ENCODE data around the gene DUSP12.
"Not testable (repeated sequence)": the region's sequence is repeated elsewhere in the genome, so short reads cannot be mapped to it uniquely, and the experiment has no call there.

DUSP12 gene

GRCh38 chr1:161728376-161729226 lies 21.0 kb upstream of the DUSP12 start:
- DNase-seq, result no peak

- DNase-seq, result no peak
These were observed 19.5 kb upstream of the DUSP12 start for GRCh38 chr1:161730050-161730564.

GRCh38 chr1:161731241-161731640 lies 18.3 kb upstream of the DUSP12 start:
- DNase-seq, result no peak

GRCh38 chr1:161731981-161732718 lies 17.4 kb upstream of the DUSP12 start:
- no peak for DNase-seq

GRCh38 chr1:161733526-161733925 lies 16.1 kb upstream of the DUSP12 start:
- no peak for DNase-seq

- DNase-seq, result no peak
These were observed 13.7 kb upstream of the DUSP12 start for GRCh38 chr1:161735837-161736236.

- no peak for DNase-seq
These were observed 13.1 kb upstream of the DUSP12 start for GRCh38 chr1:161736335-161736969.

GRCh38 chr1:161737625-161738024 lies 12.0 kb upstream of the DUSP12 start:
- DNase-seq, result no peak

GRCh38 chr1:161738627-161739287 lies 10.8 kb upstream of the DUSP12 start:
- peak; percentile 70 for DNase-seq

GRCh38 chr1:161739865-161740566 lies 9.6 kb upstream of the DUSP12 start:
- DNase-seq, result no peak

GRCh38 chr1:161740921-161741320 lies 8.7 kb upstream of the DUSP12 start:
- DNase-seq, result no peak

- DNase-seq, result no peak
These were observed 6.4 kb upstream of the DUSP12 start for GRCh38 chr1:161743231-161743630.

- DNase-seq, result no peak
These were observed 1.8 kb upstream of the DUSP12 start for GRCh38 chr1:161747801-161748200.

- peak; percentile 60 for DNase-seq
These were observed 14.0 kb downstream of the DUSP12 start for GRCh38 chr1:161763522-161764098.

GRCh38 chr1:161766102-161766981 lies 16.8 kb downstream of the DUSP12 start, which contains the start of gene ATF6:
Gene ATF6, plus strand, starts transcription at chr1:161766320. Its CDS starts 41 bp downstream, at chr1:161766361.
- peak; percentile 95 for DNase-seq

GRCh38 chr1:161768461-161768860 lies 18.9 kb downstream of the DUSP12 start:
- DNase-seq, result no peak

GRCh38 chr1:161768986-161769672 lies 19.5 kb downstream of the DUSP12 start:
- DNase-seq, result no peak

GRCh38 chr1:161769673-161770045 lies 20.1 kb downstream of the DUSP12 start:
- not testable (repeated sequence) for DNase-seq

GRCh38 chr1:161770250-161770649 lies 20.7 kb downstream of the DUSP12 start:
- no peak for DNase-seq

- no peak for DNase-seq
These were observed 21.6 kb downstream of the DUSP12 start for GRCh38 chr1:161771161-161771560.

Measured in NCI-H82 (cell line).